WTC11 (cell line): Measurements from ENCODE around the gene TCN2. TPM values are rescaled to one million over a fixed set of nuclear protein-coding genes. Genes with fewer than 3 reads are reported as not detected.

ENCODE experiments used
- ATAC-seq: fragments of 200-7000 bp; cut with Tn5 transposase; 2 replicates; pipeline ENCODE4 v1.10.0; 2021; ENCODE audit warnings: mild to moderate bottlenecking, moderate library complexity
- CTCF ChIA-PET: fragments of 300-600 bp; sonication (Branson Sonifier 250); formaldehyde crosslinking; loops from one replicate; lab custom pipeline; 2021; ENCODE audit warnings: antibody characterized with exemption; lab: Charles Lee
- POLR2A ChIA-PET: fragments of 350-600 bp; sonication (Branson Sonifier 250); formaldehyde crosslinking; loops from one replicate; lab custom pipeline; 2021; ENCODE audit warnings: antibody characterized with exemption; lab: Charles Lee
- DNase-seq: peaks from one replicate; pipeline ENCODE4 v3.0.0; 2021; ENCODE audit warnings: low spot score
- H3K27ac Mint-ChIP-seq: 2 replicates; pipeline ENCODE4 v1.8.0; 2021; ENCODE audit warnings: mixed read lengths
- H3K27me3 Mint-ChIP-seq: 2 replicates; pipeline ENCODE4 v1.8.0; 2021; ENCODE audit warnings: low read depth, mild to moderate bottlenecking, moderate library complexity, mixed read lengths
- H3K36me3 Mint-ChIP-seq: 2 replicates; pipeline ENCODE4 v1.8.0; 2021; ENCODE audit warnings: mixed read lengths
- H3K4me1 Mint-ChIP-seq: 2 replicates; pipeline ENCODE4 v1.8.0; 2022; ENCODE audit warnings: mixed read lengths
- H3K4me3 Mint-ChIP-seq: 2 replicates; pipeline ENCODE4 v1.8.0; 2021; ENCODE audit warnings: mild to moderate bottlenecking, moderate library complexity, mixed read lengths
- H3K9me3 Mint-ChIP-seq: 2 replicates; pipeline ENCODE4 v1.8.0; 2021; ENCODE audit warnings: mixed read lengths
- EMX1 ChIP-seq: fragments of 250-450 bp; sonication (Bioruptor Pico); IDR thresholded peaks from 2 replicates; pipeline ENCODE4 v1.8.0; 2021; ENCODE audit warnings: mild to moderate bottlenecking
- FOXP1 ChIP-seq: sonication (generic); formaldehyde crosslinking; IDR thresholded peaks from 2 replicates; pipeline ENCODE4 v1.8.0; 2022; ENCODE audit warnings: missing genetic modification reagents, mild to moderate bottlenecking, moderate library complexity, borderline replicate concordance
- SP1 ChIP-seq: sonication (generic); formaldehyde crosslinking; conservative IDR thresholded peaks from 2 replicates; pipeline ENCODE4 v1.8.1; 2022; ENCODE audit warnings: missing genetic modification reagents
- ZNF416 ChIP-seq: fragments of 250-450 bp; sonication (Bioruptor Pico); IDR thresholded peaks from 2 replicates; pipeline ENCODE4 v1.9.0; 2021; ENCODE audit warnings: mild to moderate bottlenecking, inconsistent platforms
- ZNF423 ChIP-seq: fragments of 250-450 bp; sonication (Bioruptor Pico); IDR thresholded peaks from 2 replicates; pipeline ENCODE4 v2.1.2; 2022; ENCODE audit warnings: mild to moderate bottlenecking, moderate library complexity
- total RNA-seq: library from RNA; stranded (reverse); gene quantifications from 3 replicates; pipeline ENCODE4 v1.2.3, GENCODE V29; 2021
- TF ChIP-seq, protein P1 (sequence below): sonication (generic); formaldehyde crosslinking; IDR thresholded peaks from 2 replicates; pipeline ENCODE4 v1.8.1; 2023; ENCODE audit warnings: mild to moderate bottlenecking, missing genetic modification reagents, borderline replicate concordance
- TF ChIP-seq, protein P2 (sequence below): sonication (generic); formaldehyde crosslinking; IDR thresholded peaks from 2 replicates; pipeline ENCODE4 v1.8.0; 2022; ENCODE audit warnings: mild to moderate bottlenecking, missing genetic modification reagents
- TF ChIP-seq, protein P3 (sequence below): sonication (generic); formaldehyde crosslinking; IDR thresholded peaks from 2 replicates; pipeline ENCODE4 v1.8.1; 2023; ENCODE audit warnings: mild to moderate bottlenecking, moderate library complexity, missing genetic modification reagents
- TF ChIP-seq, protein P4 (sequence below): sonication (generic); formaldehyde crosslinking; IDR thresholded peaks from 2 replicates; pipeline ENCODE4 v1.8.1; 2022; ENCODE audit warnings: mild to moderate bottlenecking, moderate library complexity, missing genetic modification reagents
- TF ChIP-seq, protein P5 (sequence below): fragments of 250-450 bp; sonication (Bioruptor Pico); IDR thresholded peaks from 2 replicates; pipeline ENCODE4 v1.9.0; 2021; ENCODE audit warnings: mild to moderate bottlenecking

The TCN2 gene
- total RNA-seq, 1 experiment from 2014 or later, result 39.0 TPM

DNA sequence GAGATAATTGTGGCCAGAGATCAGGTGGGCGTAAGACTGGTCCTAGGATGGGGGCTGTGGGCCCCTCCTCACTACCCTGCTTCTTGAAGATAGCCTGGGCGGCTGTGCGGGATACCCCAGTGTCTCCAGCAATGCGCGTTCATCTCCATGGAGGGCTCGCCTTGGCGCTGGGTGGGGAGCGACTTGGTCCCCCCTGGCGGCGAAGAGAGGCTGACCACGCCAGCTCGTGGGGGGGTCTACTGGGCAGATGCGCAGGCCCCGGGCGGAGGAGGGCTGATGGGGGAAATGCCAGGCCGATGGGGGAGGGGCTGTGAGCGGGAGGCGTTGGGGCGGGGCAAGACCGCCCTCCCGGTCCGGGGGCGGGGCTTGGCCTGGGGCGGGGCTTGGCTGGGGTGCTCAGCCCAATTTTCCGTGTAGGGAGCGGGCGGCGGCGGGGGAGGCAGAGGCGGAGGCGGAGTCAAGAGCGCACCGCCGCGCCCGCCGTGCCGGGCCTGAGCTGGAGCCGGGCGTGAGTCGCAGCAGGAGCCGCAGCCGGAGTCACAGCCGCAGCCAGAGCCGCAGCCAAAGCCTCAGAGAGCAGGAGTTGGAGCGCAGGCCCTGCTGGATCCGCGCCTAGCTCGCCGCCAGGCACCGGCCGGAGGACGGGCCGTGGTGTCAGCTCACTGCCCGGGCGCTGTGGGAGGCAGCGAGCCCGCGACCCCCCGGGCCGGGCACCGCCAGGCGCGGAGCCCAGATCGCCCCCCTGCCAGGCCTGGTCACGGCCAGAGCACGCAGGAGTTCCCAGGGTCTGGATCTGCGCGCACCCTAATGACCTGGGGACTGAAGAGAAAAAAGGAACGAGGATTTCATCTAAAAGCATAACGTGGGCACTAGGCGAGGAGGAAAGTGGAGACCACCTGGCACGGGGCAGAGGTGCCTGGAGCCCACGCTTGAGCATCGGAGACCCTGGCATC lies 28.6 kb downstream of the TCN2 start, which contains the start of gene SLC35E4:
Gene SLC35E4 (plus strand): TSS at position 509 of the 953 bp plus-strand sequence. CDS start 670 bp downstream, outside the sequence.
- 0 out of 2 replicates have a peak within 1 kb of the TSS, but pooled peaks have one; percentile 15 for H3K27ac Mint-ChIP-seq

More for the DNA sequence above, 28.6 kb downstream of the TCN2 start, which contains the start of gene SLC35E4:
- Mint-ChIP-seq H3K9me3 (peaks cover 14% of the 10 kb centered on the region), H3K27me3 (0 out of 2 replicates have a peak, but pooled peaks cover 7% of the 10 kb centered on the region), H3K36me3 (peaks cover 26% of the 10 kb centered on the region), H3K4me3 (peak within 1 kb of the TSS; percentile 70), H3K4me1 (peaks cover 18% of the 10 kb centered on the region)
- POLR2A ChIA-PET, result interaction anchor here (0.5 to 1.7 kb wide), 6 partner anchors 12 to 333 kb away, joined by 3 to 8 read pairs (median 4); partner anchors contain the start of genes MORC2, OSBP2, TCN2 and TUG1
- DNase-seq (peak; percentile 94), ATAC-seq (peak; percentile 89)
- CTCF ChIA-PET, result interaction anchor here (0.6 to 5.6 kb wide), 52 partner anchors 8 to 334 kb away, joined by 3 to 166 read pairs (median 4); partner anchors contain the start of genes DUSP18, GAL3ST1, OSBP2 and PES1
- TF ChIP-seq, protein P1, sequence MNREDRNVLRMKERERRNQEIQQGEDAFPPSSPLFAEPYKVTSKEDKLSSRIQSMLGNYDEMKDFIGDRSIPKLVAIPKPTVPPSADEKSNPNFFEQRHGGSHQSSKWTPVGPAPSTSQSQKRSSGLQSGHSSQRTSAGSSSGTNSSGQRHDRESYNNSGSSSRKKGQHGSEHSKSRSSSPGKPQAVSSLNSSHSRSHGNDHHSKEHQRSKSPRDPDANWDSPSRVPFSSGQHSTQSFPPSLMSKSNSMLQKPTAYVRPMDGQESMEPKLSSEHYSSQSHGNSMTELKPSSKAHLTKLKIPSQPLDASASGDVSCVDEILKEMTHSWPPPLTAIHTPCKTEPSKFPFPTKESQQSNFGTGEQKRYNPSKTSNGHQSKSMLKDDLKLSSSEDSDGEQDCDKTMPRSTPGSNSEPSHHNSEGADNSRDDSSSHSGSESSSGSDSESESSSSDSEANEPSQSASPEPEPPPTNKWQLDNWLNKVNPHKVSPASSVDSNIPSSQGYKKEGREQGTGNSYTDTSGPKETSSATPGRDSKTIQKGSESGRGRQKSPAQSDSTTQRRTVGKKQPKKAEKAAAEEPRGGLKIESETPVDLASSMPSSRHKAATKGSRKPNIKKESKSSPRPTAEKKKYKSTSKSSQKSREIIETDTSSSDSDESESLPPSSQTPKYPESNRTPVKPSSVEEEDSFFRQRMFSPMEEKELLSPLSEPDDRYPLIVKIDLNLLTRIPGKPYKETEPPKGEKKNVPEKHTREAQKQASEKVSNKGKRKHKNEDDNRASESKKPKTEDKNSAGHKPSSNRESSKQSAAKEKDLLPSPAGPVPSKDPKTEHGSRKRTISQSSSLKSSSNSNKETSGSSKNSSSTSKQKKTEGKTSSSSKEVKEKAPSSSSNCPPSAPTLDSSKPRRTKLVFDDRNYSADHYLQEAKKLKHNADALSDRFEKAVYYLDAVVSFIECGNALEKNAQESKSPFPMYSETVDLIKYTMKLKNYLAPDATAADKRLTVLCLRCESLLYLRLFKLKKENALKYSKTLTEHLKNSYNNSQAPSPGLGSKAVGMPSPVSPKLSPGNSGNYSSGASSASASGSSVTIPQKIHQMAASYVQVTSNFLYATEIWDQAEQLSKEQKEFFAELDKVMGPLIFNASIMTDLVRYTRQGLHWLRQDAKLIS, result no peak
- TF ChIP-seq, protein P2, sequence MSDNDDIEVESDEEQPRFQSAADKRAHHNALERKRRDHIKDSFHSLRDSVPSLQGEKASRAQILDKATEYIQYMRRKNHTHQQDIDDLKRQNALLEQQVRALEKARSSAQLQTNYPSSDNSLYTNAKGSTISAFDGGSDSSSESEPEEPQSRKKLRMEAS (CRISPR knock-in tag), result no peak
- TF ChIP-seq, protein P3, sequence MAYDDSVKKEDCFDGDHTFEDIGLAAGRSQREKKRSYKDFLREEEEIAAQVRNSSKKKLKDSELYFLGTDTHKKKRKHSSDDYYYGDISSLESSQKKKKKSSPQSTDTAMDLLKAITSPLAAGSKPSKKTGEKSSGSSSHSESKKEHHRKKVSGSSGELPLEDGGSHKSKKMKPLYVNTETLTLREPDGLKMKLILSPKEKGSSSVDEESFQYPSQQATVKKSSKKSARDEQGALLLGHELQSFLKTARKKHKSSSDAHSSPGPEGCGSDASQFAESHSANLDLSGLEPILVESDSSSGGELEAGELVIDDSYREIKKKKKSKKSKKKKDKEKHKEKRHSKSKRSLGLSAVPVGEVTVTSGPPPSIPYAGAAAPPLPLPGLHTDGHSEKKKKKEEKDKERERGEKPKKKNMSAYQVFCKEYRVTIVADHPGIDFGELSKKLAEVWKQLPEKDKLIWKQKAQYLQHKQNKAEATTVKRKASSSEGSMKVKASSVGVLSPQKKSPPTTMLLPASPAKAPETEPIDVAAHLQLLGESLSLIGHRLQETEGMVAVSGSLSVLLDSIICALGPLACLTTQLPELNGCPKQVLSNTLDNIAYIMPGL, result peak; percentile 43; the same call in 1 of the 2 replicates
- TF ChIP-seq, protein P4, sequence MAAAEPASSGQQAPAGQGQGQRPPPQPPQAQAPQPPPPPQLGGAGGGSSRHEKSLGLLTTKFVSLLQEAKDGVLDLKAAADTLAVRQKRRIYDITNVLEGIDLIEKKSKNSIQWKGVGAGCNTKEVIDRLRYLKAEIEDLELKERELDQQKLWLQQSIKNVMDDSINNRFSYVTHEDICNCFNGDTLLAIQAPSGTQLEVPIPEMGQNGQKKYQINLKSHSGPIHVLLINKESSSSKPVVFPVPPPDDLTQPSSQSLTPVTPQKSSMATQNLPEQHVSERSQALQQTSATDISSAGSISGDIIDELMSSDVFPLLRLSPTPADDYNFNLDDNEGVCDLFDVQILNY (CRISPR knock-in tag), result 0 out of 2 replicates have a peak, but pooled peaks have one; percentile 11
- TF ChIP-seq FOXP1 (peak; percentile 52; the same call in 1 of the 2 replicates), ZNF423 (CRISPR knock-in tag) (peak; percentile 90), ZNF416 (no peak), EMX1 (CRISPR knock-in tag) (no peak), SP1 (CRISPR knock-in tag) (peak; percentile 56)
- TF ChIP-seq, protein P5, sequence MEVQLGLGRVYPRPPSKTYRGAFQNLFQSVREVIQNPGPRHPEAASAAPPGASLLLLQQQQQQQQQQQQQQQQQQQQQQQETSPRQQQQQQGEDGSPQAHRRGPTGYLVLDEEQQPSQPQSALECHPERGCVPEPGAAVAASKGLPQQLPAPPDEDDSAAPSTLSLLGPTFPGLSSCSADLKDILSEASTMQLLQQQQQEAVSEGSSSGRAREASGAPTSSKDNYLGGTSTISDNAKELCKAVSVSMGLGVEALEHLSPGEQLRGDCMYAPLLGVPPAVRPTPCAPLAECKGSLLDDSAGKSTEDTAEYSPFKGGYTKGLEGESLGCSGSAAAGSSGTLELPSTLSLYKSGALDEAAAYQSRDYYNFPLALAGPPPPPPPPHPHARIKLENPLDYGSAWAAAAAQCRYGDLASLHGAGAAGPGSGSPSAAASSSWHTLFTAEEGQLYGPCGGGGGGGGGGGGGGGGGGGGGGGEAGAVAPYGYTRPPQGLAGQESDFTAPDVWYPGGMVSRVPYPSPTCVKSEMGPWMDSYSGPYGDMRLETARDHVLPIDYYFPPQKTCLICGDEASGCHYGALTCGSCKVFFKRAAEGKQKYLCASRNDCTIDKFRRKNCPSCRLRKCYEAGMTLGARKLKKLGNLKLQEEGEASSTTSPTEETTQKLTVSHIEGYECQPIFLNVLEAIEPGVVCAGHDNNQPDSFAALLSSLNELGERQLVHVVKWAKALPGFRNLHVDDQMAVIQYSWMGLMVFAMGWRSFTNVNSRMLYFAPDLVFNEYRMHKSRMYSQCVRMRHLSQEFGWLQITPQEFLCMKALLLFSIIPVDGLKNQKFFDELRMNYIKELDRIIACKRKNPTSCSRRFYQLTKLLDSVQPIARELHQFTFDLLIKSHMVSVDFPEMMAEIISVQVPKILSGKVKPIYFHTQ, result no peak
